ENCODE measurements around the gene ARHGAP33.

DNA sequence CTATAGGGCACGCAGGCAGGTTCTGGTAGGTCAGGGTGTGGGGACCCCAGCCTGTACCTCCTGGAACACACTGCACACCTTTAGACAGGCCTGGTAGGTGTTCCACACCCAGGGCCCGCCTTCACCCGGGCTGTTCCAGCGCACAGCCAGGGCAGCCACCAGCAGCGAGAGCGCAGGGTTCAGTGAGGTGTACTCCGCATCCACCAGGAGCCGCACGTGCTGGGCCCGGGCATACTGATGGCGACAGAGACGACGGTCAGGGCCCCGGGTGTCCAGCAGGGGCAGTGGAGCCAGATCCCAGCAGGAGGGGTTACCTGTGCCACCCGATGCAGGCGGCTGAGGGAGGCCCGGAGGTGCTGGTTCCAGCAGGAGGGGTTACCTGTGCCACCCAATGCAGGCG, 31.2 kb downstream of the ARHGAP33 start:
- TF ChIP-seq, protein P1, sequence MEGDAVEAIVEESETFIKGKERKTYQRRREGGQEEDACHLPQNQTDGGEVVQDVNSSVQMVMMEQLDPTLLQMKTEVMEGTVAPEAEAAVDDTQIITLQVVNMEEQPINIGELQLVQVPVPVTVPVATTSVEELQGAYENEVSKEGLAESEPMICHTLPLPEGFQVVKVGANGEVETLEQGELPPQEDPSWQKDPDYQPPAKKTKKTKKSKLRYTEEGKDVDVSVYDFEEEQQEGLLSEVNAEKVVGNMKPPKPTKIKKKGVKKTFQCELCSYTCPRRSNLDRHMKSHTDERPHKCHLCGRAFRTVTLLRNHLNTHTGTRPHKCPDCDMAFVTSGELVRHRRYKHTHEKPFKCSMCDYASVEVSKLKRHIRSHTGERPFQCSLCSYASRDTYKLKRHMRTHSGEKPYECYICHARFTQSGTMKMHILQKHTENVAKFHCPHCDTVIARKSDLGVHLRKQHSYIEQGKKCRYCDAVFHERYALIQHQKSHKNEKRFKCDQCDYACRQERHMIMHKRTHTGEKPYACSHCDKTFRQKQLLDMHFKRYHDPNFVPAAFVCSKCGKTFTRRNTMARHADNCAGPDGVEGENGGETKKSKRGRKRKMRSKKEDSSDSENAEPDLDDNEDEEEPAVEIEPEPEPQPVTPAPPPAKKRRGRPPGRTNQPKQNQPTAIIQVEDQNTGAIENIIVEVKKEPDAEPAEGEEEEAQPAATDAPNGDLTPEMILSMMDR (conservative IDR thresholded peaks at IDR 0.05; ENCODE audit: low read depth, low read length), result no peak
- no peak for TF ChIP-seq SMC3 (IDR thresholded peaks at IDR 0.05; ENCODE audit: low read depth, low read length)
- TF ChIP-seq RAD21 (IDR thresholded peaks at IDR 0.05; ENCODE audit: low read length), result no peak
- TF ChIP-seq FOS (IDR thresholded peaks at IDR 0.05; ENCODE audit: low read depth, low read length), result no peak
- no peak for TF ChIP-seq RFX5 (IDR thresholded peaks at IDR 0.05; ENCODE audit: low read depth, low read length)
- TF ChIP-seq, protein P2, sequence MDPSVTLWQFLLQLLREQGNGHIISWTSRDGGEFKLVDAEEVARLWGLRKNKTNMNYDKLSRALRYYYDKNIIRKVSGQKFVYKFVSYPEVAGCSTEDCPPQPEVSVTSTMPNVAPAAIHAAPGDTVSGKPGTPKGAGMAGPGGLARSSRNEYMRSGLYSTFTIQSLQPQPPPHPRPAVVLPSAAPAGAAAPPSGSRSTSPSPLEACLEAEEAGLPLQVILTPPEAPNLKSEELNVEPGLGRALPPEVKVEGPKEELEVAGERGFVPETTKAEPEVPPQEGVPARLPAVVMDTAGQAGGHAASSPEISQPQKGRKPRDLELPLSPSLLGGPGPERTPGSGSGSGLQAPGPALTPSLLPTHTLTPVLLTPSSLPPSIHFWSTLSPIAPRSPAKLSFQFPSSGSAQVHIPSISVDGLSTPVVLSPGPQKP (IDR thresholded peaks at IDR 0.05; ENCODE audit: borderline replicate concordance, low read depth, low read length), result no peak
- no peak for TF ChIP-seq MAFK (IDR thresholded peaks at IDR 0.05; ENCODE audit: low read depth, low read length)
- no peak for TF ChIP-seq POLR2A (IDR thresholded peaks at IDR 0.05; ENCODE audit: low read depth, low read length)

Data from IMR-90 (cell line).